MM.1S (cell line): Measurements from ENCODE around the gene DNAJC21.

Experiments
- CTCF ChIP-seq: fragments of 300-600 bp; sonication (generic); IDR thresholded peaks from 2 replicates; pipeline ENCODE4 v1.5.1; 2016; ENCODE audit warnings: antibody characterized with exemption, low read length, mixed read lengths
- EZH2 ChIP-seq: fragments of 300-600 bp; sonication (generic); optimal IDR thresholded peaks from 2 replicates; pipeline ENCODE3; 2017; ENCODE audit warnings: low read depth, mild to moderate bottlenecking, antibody characterized with exemption, low read length, mixed read lengths

DNA sequence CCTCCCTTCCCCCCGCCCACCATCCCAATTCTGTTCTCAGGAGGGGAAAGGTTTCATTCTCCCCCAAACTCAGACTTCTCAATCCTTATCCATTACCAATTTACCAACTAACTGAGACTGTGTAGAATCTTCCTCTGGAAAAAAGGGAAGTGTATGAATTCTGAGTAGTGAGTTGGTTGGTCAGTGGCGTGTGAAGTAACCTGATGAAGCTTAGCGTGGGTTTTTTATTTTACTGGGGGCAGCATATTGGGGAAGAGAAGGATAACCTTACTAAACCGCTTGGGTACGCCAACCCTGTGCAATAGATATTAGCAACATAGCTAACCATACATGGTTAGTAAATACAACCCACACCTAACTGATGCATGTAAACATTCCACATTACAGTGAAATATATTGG is 1.1 kb upstream of the DNAJC21 start:
- TF ChIP-seq CTCF (no peak), EZH2 (no peak)
